BLaER1 treated with 17β-estradiol and CSF1 and Interleukin-3, amounts not matched to agents 10 nM and 100 nM (cell line): Measurements from ENCODE around the gene BSN.

Experiments
- H3K27ac ChIP-seq, 11 experiments: shearing (Covaris generic); formaldehyde crosslinking; 2 replicates each; pipeline ENCODE4 v1.8.1; 2022
- H3K27me3 ChIP-seq, 11 experiments: shearing (Covaris generic); formaldehyde crosslinking; 2 replicates each; pipeline ENCODE4 v1.8.1; 2022
- H3K36me3 ChIP-seq, 11 experiments: shearing (Covaris generic); formaldehyde crosslinking; 2 replicates each; pipeline ENCODE4 v1.8.1; 2022
- H3K4me1 ChIP-seq, 10 experiments: shearing (Covaris generic); formaldehyde crosslinking; 2 replicates each; pipeline ENCODE4 v1.8.1; 2022
- H3K4me2 ChIP-seq, 11 experiments: shearing (Covaris generic); formaldehyde crosslinking; 2 replicates each; pipeline ENCODE4 v1.8.1; 2022
- H3K4me3 ChIP-seq, 10 experiments: shearing (Covaris generic); formaldehyde crosslinking; 2 replicates each; pipeline ENCODE4 v1.8.1; 2022
- H3K9ac ChIP-seq, 11 experiments: shearing (Covaris generic); formaldehyde crosslinking; 2 replicates each; pipeline ENCODE4 v1.8.1; 2022
- H3K9me3 ChIP-seq, 11 experiments: shearing (Covaris generic); formaldehyde crosslinking; replicated peaks in 1 of 11; 2 replicates each; pipeline ENCODE4 v1.8.1; 2022
- H4K20me1 ChIP-seq, 11 experiments: shearing (Covaris generic); formaldehyde crosslinking; 2 replicates each; pipeline ENCODE4 v1.8.1; 2022
- Cebpa-rat ChIP-seq, 11 experiments: shearing (Covaris generic); IDR thresholded peaks; 2 replicates each; pipeline ENCODE4 v1.8.1; 2022

Gene BSN

DNA sequence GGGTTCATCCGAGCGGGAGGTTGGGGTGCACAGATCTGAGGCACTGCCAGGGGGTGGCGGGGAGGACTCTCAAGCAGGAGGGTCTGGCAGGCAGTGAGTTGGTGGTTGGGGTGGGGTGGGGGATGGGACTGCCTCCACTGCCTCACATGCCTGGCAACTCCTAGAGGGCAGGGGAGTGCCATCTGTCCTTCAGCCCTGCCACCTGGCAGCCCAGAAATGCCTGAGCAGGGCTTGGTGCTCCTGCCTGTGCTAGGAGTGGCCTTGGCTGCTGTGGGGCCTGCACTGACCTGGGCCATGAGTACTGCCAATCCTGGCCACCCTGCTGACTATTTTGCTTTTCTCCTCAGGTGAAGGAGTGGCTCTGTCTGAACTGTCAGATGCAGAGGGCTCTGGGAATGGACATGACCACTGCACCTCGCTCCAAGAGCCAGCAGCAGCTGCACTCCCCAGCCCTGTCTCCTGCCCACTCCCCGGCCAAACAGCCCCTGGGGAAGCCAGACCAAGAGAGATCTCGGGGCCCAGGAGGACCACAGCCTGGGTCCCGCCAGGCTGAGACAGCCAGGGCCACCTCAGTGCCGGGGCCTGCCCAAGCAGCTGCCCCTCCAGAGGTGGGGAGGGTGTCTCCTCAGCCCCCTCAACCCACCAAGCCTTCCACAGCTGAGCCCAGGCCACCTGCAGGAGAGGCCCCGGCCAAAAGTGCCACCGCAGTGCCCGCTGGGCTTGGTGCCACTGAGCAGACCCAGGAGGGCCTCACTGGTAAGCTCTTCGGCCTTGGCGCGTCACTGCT, 87.8 kb downstream of the BSN start:
- no peak for TF ChIP-seq Cebpa-rat (IDR thresholded peaks at IDR 0.05)
- no peak overlapping the region; a peak in 1 of 22 replicates for H3K27ac ChIP-seq
- no peaks in the 10 kb centered on the region for H3K27me3 ChIP-seq
- peaks cover 9 to 32% (median 14%) of the 10 kb centered on the region in 10 experiments for H3K4me1 ChIP-seq
- no peak overlapping the region for H3K9ac ChIP-seq
- no peaks in the 10 kb centered on the region for H3K9me3 ChIP-seq
- H4K20me1 ChIP-seq: no peaks in the 10 kb centered on the region; a peak in 1 of 22 replicates
- H3K4me2 ChIP-seq: no peak overlapping the region
- H3K4me3 ChIP-seq: no peak overlapping the region
- H3K36me3 ChIP-seq: no peaks in the 10 kb centered on the region

DNA sequence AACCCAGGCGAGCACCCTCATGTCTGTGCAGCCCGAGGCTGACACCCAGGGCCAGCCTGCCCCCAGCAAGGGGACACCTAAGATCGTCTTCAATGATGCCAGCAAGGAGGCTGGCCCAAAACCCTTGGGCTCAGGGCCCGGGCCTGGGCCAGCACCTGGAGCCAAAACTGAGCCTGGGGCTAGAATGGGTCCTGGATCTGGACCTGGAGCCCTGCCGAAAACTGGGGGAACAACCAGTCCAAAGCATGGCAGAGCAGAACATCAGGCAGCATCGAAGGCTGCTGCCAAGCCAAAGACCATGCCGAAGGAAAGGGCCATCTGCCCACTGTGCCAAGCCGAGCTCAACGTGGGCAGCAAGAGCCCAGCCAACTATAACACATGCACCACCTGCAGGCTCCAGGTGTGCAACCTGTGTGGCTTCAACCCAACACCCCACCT, 88.5 kb downstream of the BSN start:
- H3K27ac ChIP-seq: no peak overlapping the region
- H3K4me3 ChIP-seq: no peak overlapping the region
- no peaks in the 10 kb centered on the region for H3K36me3 ChIP-seq
- H3K4me2 ChIP-seq: no peak overlapping the region
- H3K27me3 ChIP-seq: no peaks in the 10 kb centered on the region
- no peak overlapping the region for H3K9ac ChIP-seq
- H3K4me1 ChIP-seq: peaks cover 15 to 29% (median 19%) of the 10 kb centered on the region in 10 experiments
- no peaks in the 10 kb centered on the region for H3K9me3 ChIP-seq
- no peak for TF ChIP-seq Cebpa-rat (IDR thresholded peaks at IDR 0.05)
- H4K20me1 ChIP-seq: no peaks in the 10 kb centered on the region; a peak in 1 of 22 replicates

DNA sequence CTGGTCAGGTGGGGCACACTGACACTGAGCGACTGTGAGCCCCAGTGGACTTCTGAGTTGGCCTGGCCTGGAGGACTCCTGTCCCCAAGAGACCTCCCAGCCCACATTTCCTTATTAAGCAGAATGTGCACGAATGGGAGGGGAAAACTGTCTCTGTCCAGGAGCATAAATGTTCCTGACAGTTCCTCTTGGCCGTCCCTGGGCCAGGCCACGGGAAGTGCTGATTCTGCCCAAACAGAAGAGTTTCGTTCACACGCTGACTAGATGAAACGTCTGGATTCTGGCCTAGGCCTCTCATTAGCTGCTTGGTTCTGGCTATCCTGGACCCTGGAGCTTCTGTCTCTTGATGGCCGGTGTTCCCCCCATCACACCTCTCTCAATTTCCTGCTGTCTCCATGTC, 90.4 kb downstream of the BSN start:
- no peak for TF ChIP-seq Cebpa-rat (IDR thresholded peaks at IDR 0.05)
- no peaks in the 10 kb centered on the region for H3K36me3 ChIP-seq
- H3K4me1 ChIP-seq: peaks cover 14 to 29% (median 20%) of the 10 kb centered on the region in 10 experiments

DNA sequence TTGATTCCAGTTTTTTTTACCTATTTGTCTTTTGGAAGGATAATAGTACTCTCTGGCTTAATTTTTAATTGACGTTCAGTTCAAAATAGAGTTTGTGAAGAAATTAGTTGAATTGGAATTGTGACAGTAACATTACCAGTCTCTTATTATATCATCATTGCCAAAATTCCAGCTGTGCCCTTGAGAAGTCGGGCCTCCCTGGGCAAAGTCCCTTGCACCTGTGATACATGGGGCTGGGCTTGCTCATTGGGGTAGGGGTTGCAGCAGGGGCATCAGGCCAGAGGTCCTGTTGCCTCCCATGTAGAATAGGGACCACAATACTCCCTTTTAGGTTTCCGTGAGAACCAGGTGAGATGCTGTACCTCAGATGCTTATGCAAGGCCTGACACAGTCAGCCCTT, 92.0 kb downstream of the BSN start:
- H3K4me3 ChIP-seq: no peak overlapping the region
- H4K20me1 ChIP-seq: no peaks in the 10 kb centered on the region; a peak in 1 of 22 replicates
- H3K36me3 ChIP-seq: no peaks in the 10 kb centered on the region
- no peak for TF ChIP-seq Cebpa-rat (IDR thresholded peaks at IDR 0.05)
- H3K9me3 ChIP-seq: no peaks in the 10 kb centered on the region
- no peak overlapping the region for H3K4me2 ChIP-seq
- peaks cover 14 to 34% (median 22%) of the 10 kb centered on the region in 10 experiments for H3K4me1 ChIP-seq
- H3K27ac ChIP-seq: no peak overlapping the region
- no peak overlapping the region for H3K9ac ChIP-seq
- H3K27me3 ChIP-seq: no peaks in the 10 kb centered on the region

More for the DNA sequence above, 90.4 kb downstream of the BSN start:
- Histone ChIP-seq H3K27ac (no peak overlapping the region), H3K9me3 (no peaks in the 10 kb centered on the region), H3K9ac (no peak overlapping the region), H4K20me1 (no peaks in the 10 kb centered on the region; a peak in 1 of 22 replicates), H3K27me3 (no peaks in the 10 kb centered on the region), H3K4me2 (peak overlapping the region in 2 of 11 experiments; percentile 47 to 52; a peak in 4 of 22 replicates), H3K4me3 (no peak overlapping the region)

DNA sequence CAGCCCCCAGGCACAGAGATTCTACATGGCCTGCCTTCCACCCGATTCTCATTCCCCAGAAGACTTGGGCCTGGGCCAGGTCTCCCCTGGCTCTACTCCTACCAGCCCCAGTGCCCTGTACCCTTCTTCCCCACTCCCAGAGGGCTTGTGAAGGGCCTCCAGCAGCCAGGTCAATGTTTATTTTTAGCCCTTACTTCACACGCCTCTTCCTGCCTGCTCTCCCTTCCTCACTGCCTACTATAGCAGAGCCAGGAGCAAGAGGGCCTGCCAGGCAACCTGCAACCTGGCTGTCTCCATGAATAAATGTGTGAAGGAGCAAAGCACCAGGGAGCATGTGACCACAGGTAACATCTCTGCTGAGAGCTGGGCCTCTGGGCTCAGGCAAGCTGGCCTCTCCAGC, 93.5 kb downstream of the BSN start:
- H3K36me3 ChIP-seq: no peaks in the 10 kb centered on the region
- H3K4me1 ChIP-seq: peaks cover 14 to 40% (median 25%) of the 10 kb centered on the region in 10 experiments
- peak overlapping the region; percentile 30 to 81 (median 65); a peak in 20 of 22 replicates for H3K4me2 ChIP-seq
- no peak for TF ChIP-seq Cebpa-rat (IDR thresholded peaks at IDR 0.05)
- no peak overlapping the region for H3K4me3 ChIP-seq
- H4K20me1 ChIP-seq: peaks cover 0 to 9% (median 0%) of the 10 kb centered on the region in 11 experiments; a peak in 1 of 22 replicates
- H3K9ac ChIP-seq: no peak overlapping the region
- H3K9me3 ChIP-seq: no peaks in the 10 kb centered on the region
- no peak overlapping the region for H3K27ac ChIP-seq
- H3K27me3 ChIP-seq: no peaks in the 10 kb centered on the region

DNA sequence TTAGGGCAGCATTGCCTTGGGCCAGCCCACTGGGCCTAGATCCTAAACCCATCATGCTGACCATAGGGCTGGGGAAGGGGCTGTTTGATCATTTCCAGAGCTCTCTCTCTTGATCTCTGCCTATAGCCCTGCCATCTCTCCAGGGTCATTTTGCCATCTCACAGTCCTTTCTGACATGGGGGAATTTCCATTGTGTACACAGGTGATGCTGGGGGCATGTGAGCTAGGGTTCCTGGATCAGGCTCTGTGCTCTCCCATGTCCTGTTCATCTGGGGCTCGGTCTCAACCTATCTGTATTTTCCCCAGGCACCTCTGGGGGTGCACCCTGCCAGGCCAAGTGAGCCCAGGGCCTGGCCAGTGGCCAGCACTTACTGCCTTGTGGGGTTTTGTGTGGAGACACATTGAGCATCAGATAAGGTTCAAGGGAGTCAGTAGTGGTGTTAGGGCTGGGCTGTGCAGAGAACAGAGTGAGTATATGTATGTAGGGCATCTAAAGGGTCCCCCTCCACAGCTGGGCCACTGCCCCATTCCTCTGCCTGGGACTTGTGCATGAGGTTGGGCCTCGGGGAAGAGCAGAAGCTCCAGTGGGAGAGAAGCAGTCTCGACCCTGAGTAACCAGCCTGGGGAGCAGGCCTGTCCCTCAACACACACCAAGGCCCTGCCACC, 94.2 kb downstream of the BSN start:
- peaks cover 14 to 47% (median 33%) of the 10 kb centered on the region in 10 experiments for H3K4me1 ChIP-seq
- TF ChIP-seq Cebpa-rat (IDR thresholded peaks at IDR 0.05): no peak
- peaks cover 0 to 9% (median 0%) of the 10 kb centered on the region in 11 experiments; a peak in 2 of 22 replicates for H4K20me1 ChIP-seq
- H3K27me3 ChIP-seq: no peaks in the 10 kb centered on the region
- no peak overlapping the region for H3K4me3 ChIP-seq
- H3K9ac ChIP-seq: no peak overlapping the region
- no peaks in the 10 kb centered on the region for H3K9me3 ChIP-seq
- H3K27ac ChIP-seq: no peak overlapping the region
- H3K4me2 ChIP-seq: peak overlapping the region in 9 of 11 experiments; percentile 56 to 81 (median 67); a peak in 17 of 22 replicates
- no peaks in the 10 kb centered on the region for H3K36me3 ChIP-seq

DNA sequence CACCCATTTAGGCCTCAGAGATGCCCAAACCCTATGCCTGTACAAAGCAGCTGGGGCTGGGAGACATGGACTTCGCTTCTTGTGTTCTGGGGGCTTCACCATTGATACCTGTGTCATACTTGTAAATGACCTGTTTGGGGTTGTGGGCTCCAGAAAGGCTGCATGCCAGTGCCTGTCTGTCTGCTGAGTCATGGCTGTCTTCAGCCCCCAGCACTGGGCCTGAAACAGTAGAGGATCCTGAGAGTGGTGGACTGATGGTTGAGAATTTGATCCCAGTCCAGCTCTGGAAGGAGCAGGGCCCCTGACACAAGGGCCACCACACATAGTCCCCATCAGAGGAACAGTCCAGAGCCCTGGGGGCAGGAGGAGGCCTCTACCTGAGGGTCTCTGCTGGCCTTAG, 95.3 kb downstream of the BSN start:
- H3K27ac ChIP-seq: peak overlapping the region in 1 of 11 experiments; percentile 42; a peak in 1 of 22 replicates
- no peaks in the 10 kb centered on the region; a peak in 2 of 22 replicates for H3K9me3 ChIP-seq
- H3K4me2 ChIP-seq: peak overlapping the region in 5 of 11 experiments; percentile 14 to 30 (median 28); a peak in 9 of 22 replicates
- H4K20me1 ChIP-seq: peaks cover 0 to 11% (median 0%) of the 10 kb centered on the region in 11 experiments; a peak in 3 of 22 replicates
- H3K36me3 ChIP-seq: no peaks in the 10 kb centered on the region
- H3K4me3 ChIP-seq: no peak overlapping the region
- no peaks in the 10 kb centered on the region; a peak in 1 of 22 replicates for H3K27me3 ChIP-seq
- H3K4me1 ChIP-seq: peaks cover 13 to 58% (median 44%) of the 10 kb centered on the region in 10 experiments
- TF ChIP-seq Cebpa-rat (IDR thresholded peaks at IDR 0.05): no peak
- H3K9ac ChIP-seq: no peak overlapping the region

DNA sequence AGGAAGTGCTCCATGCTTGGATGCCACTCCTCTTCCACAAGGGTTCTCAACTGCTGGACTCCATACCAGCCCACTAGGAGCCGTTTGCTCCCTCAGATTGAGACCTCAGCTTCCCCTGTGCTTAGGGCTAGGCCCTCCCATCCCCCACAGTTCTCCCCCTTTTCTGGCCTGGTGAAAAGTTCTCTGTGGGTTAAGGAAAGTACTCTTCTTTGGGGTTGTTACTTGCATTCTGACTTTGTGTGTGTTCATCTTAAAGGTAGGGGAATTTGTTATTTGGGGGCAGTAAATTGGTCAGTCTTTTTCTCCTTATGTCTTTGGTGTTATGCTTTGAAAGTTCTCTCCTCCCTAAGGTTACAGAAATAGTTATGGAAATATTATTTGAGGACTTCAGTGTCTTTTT, 95.9 kb downstream of the BSN start:
- no peak overlapping the region for H3K9ac ChIP-seq
- H3K36me3 ChIP-seq: no peaks in the 10 kb centered on the region
- peaks cover 0 to 16% (median 0%) of the 10 kb centered on the region in 11 experiments; a peak in 3 of 22 replicates for H4K20me1 ChIP-seq
- TF ChIP-seq Cebpa-rat (IDR thresholded peaks at IDR 0.05): no peak
- H3K4me1 ChIP-seq: peaks cover 11 to 64% (median 50%) of the 10 kb centered on the region in 10 experiments; a peak in 19 of 20 replicates
- no peak overlapping the region; a peak in 1 of 22 replicates for H3K27ac ChIP-seq
- H3K9me3 ChIP-seq: peaks cover 0 to 3% (median 0%) of the 10 kb centered on the region in 11 experiments; a peak in 7 of 22 replicates
- no peak overlapping the region for H3K4me3 ChIP-seq
- no peaks in the 10 kb centered on the region; a peak in 1 of 22 replicates for H3K27me3 ChIP-seq
- H3K4me2 ChIP-seq: peak overlapping the region in 5 of 11 experiments; percentile 14 to 30 (median 28); a peak in 8 of 22 replicates

DNA sequence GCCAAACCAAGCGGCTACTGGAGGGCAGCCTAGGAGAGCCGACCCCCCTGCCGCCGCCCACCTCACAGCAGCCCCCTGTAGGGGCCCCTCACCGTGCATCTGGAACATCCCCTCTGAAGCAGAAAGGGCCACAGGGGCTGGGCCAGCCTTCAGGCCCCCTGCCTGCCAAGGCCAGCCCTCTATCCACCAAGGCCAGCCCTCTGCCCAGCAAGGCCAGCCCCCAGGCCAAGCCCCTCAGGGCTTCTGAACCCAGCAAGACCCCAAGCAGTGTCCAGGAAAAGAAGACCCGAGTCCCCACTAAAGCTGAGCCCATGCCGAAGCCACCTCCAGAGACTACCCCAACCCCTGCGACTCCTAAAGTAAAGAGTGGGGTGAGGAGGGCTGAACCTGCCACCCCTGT, 96.4 kb downstream of the BSN start:
- Histone ChIP-seq H3K9ac (no peak overlapping the region), H3K4me1 (peaks cover 8 to 69% (median 54%) of the 10 kb centered on the region in 10 experiments; a peak in 18 of 20 replicates), H3K27ac (no peak overlapping the region), H4K20me1 (peaks cover 0 to 18% (median 0%) of the 10 kb centered on the region in 11 experiments; a peak in 3 of 22 replicates), H3K4me2 (0 out of 22 replicates have a peak overlapping the region, but pooled peaks of 1 of the 11 experiments have one; percentile 17), H3K36me3 (no peaks in the 10 kb centered on the region), H3K27me3 (no peaks in the 10 kb centered on the region; a peak in 1 of 22 replicates), H3K9me3 (peaks cover 0 to 6% (median 0%) of the 10 kb centered on the region in 11 experiments; a peak in 7 of 22 replicates), H3K4me3 (no peak overlapping the region)
- no peak for TF ChIP-seq Cebpa-rat (IDR thresholded peaks at IDR 0.05)
